ENCODE data around the gene HIRA.
"Not testable (repeated sequence)": the region's sequence is repeated elsewhere in the genome, so short reads cannot be mapped to it uniquely, and the experiment has no call there.

- TF ChIP-seq CTCF (conservative IDR thresholded peaks at IDR 0.05; ENCODE audit: low read depth, low read length); EZH2 (IDR thresholded peaks at IDR 0.05; ENCODE audit: borderline replicate concordance, low read depth, low read length, poor library complexity, severe bottlenecking): not testable (repeated sequence)
Observed at GRCh38 chr22:19330205-19330604, 101.3 kb downstream of the HIRA start.
